Upper lobe of left lung (tissue), 4 donors: ENCODE measurements around the gene EEF1AKMT1.

Experiments
- CTCF ChIP-seq, 6 experiments: fragments of 450-650 bp in 4 of 6; fragments of 200-600 bp in 2 of 6; sonication (generic) in 2 of 6; IDR thresholded peaks; one replicate each; pipeline ENCODE4 v1.5.1; 2016 to 2019; ENCODE audit warnings: antibody characterized with exemption in 6 of 6
- POLR2A ChIP-seq, 4 donors: fragments of 450-650 bp; IDR thresholded peaks; one replicate each; pipeline ENCODE4 v1.5.1; 2016 to 2017; ENCODE audit warnings: antibody characterized with exemption in 4 of 4, mild to moderate bottlenecking in 2 of 4

GRCh38 chr13:20775961-20776360, 2.2 kb upstream of the EEF1AKMT1 start:
- TF ChIP-seq CTCF (IDR thresholded peaks at IDR 0.05) (no peak), POLR2A (IDR thresholded peaks at IDR 0.05) (no peak)
